ENCODE results near the gene ASCL4.
"Not testable (repeated sequence)": the region's sequence is repeated elsewhere in the genome, so short reads cannot be mapped to it uniquely, and the experiment has no call there.

GRCh38 chr12:107727327-107727726, 47.2 kb upstream of the ASCL4 start:
- not testable (repeated sequence) for TF ChIP-seq POLR2AphosphoS5, CTCF (IDR thresholded peaks at IDR 0.05)
